Coronary artery (tissue), 2 donors: Measurements from ENCODE around the gene ANKRD31.

ENCODE experiments used
- DNase-seq: peaks from one replicate; pipeline ENCODE4 v3.0.0-alpha.2; 2017; ENCODE audit warnings: low spot score
- H3K27ac ChIP-seq, 2 donors: fragments of 200-600 bp; sonication (generic); one replicate each; pipeline ENCODE4 v1.5.1; 2016 to 2019
- H3K4me3 ChIP-seq: fragments of 200-600 bp; sonication (generic); 2 replicates; pipeline ENCODE4 v1.5.1; 2016; ENCODE audit warnings: mild to moderate bottlenecking, moderate library complexity
- CTCF ChIP-seq: fragments of 200-600 bp; sonication (generic); IDR thresholded peaks from one replicate; pipeline ENCODE4 v1.5.1; 2019; ENCODE audit warnings: antibody characterized with exemption

The ANKRD31 gene

GRCh38 chr5:75037106-75037505, 199.6 kb downstream of the ANKRD31 start:
- DNase-seq: no peak
- TF ChIP-seq CTCF: no peak
- Histone ChIP-seq H3K27ac (no peak overlapping the region), H3K4me3 (no peak overlapping the region)

- H3K27ac ChIP-seq: no peak overlapping the region
- TF ChIP-seq CTCF: no peak
- DNase-seq: no peak
- no peak overlapping the region for H3K4me3 ChIP-seq
Observed at GRCh38 chr5:75034137-75034739, 202.4 kb downstream of the ANKRD31 start.

GRCh38 chr5:75031366-75031765, 205.3 kb downstream of the ANKRD31 start:
- Histone ChIP-seq H3K27ac (no peak overlapping the region), H3K4me3 (no peak overlapping the region)
- DNase-seq: no peak
- no peak for TF ChIP-seq CTCF

GRCh38 chr5:75028090-75028489, 208.6 kb downstream of the ANKRD31 start:
- no peak for DNase-seq
- no peak overlapping the region for H3K27ac ChIP-seq
- H3K4me3 ChIP-seq: no peak overlapping the region
- no peak for TF ChIP-seq CTCF

GRCh38 chr5:75023368-75024159, 213.1 kb downstream of the ANKRD31 start:
- Histone ChIP-seq H3K4me3 (no peak overlapping the region), H3K27ac (no peak overlapping the region)
- TF ChIP-seq CTCF: no peak
- DNase-seq: no peak

- no peak for DNase-seq
- H3K4me3 ChIP-seq: no peak overlapping the region
- TF ChIP-seq CTCF: no peak
- no peak overlapping the region for H3K27ac ChIP-seq
Observed at GRCh38 chr5:75021800-75022199, 214.9 kb downstream of the ANKRD31 start.

- no peak overlapping the region for H3K4me3 ChIP-seq
- no peak for TF ChIP-seq CTCF
- no peak overlapping the region for H3K27ac ChIP-seq
- DNase-seq: no peak
Observed at GRCh38 chr5:75021219-75021618, 215.5 kb downstream of the ANKRD31 start.
